Stimulated activated CD8-positive, alpha-beta memory T cell treated with anti-CD3 and anti-CD28 coated beads, Interleukin-12 subunit alpha, Interleukin-12 subunit beta, amount 100 ng/mL, for 24 hours (primary cell): Measurements from ENCODE around the gene PRAMEF12.
"Not testable (repeated sequence)": the region's sequence is repeated elsewhere in the genome, so short reads cannot be mapped to it uniquely, and the experiment has no call there.

Experiments
- DNase-seq: peaks from one replicate; pipeline ENCODE4 v3.0.0-alpha.2; 2020; ENCODE audit errors: extremely low read depth

The PRAMEF12 gene

DNA sequence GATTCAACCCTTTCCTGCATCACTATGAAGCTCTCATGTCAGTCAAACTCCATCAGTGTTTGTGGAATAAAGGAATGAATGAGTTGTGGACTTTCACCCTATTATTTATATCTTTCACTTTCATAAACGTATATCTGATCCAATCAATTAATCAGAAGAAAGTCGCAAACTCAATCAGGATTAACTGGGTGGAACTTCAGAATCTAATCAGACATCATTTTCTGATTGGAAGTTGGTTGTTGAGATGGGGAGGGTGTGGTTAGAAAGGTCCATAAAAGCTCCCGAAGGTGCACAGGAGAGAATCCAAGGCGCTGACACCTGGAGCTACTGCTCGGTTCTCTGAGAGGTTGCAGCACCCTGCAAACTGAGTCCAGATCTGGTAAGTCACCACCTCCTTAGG, at the start of gene PRAMEF12:
PRAMEF12 (plus strand) TSS at position 301 of the 400 bp plus-strand sequence. CDS start 1,130 bp downstream, outside the sequence.
- no peak for DNase-seq

DNA sequence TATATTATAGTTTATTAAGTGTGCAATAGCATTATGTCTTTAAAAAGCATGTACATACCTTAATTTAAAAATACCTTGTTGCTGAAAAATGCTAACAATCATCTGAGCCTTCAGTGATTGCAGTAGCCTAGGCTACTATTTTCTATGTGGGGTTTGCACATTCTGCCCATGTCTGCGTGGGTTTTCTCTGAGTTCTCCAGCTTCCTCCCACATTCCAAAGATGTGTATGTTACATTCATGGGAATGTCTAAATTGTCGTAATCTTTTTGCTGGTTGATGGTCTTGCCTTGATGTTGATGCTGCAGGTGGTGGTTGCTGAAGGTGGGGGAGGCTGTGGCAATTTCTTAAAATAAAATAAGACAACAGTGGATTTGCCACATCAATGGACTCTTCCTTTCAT, 45.1 kb upstream of the PRAMEF12 start:
- DNase-seq: no peak

DNA sequence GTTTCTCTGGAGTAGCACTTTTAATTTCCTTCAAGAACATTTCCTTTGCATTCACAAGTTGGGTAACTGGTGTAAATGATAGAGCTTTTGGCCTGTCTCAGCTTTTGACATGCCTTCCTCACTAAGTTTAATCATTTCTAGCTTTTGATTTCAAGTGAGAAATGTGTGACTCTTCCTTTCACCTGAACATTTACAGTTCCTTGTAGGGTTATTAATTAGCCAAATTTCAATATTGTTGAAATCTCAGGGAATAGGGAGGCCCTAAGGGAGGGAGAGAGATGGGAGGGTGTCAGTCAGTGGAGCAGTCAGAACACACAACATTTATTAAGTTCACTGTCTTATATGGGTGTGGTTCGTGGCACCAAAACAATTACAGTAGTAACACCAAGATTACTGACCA, 43.4 kb upstream of the PRAMEF12 start:
- DNase-seq: no peak

DNA sequence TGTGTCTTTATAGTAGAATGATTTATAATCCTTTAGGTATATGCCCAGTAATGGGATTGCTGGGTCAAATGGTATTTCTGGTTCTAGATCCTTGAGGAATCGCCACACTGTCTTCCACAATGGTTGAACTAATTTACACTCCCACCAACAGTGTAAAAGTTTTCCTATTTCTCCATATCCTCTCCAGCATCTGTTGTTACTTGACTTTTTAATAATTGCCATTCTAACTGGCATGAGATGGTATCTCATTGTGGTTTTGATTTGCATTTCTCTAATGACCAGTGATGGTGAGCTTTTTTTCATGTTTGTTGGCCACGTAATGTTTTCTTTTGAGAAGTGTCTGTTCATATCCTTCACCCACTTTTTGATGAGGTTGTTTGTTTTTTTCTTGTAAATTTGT, 42.5 kb upstream of the PRAMEF12 start:
- not testable (repeated sequence) for DNase-seq

DNA sequence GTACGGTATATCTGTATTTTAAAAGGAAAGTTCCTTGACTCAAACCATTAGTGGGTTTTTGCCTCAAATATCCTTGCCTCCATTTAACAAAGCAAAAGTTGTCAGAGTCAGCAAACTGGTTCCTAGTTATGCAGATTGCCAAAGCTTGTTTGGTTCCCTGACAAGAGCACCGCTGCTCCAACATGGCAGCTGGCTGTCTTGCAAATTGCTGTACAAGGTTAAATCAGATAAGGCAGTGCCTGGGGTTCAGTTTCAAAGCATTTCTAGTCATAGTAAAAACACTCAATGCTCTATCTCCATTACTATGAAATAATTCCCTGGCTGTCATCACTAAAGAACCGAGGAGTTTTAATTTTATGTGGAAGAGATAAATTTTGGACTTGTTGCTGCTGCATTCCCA, 38.9 kb upstream of the PRAMEF12 start:
- no peak for DNase-seq

DNA sequence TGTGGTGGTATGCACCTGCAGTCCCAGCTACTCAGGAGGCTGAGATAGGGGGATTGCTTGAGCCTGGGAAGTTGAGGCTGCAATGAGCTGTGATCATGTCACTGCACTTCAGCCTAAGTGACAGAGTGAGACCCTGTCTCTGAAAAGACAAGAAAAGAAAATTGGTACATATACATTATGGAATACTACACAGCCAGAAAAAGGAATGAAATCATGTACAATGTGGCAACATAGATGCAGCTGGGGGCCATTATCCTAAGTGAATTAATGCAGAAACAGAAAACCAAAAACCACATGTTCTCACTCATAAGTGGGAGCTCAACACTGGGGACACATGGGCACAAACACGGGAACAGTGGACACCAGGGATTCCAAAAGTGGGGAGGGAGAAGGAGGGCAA, 34.6 kb upstream of the PRAMEF12 start:
- no peak for DNase-seq

DNA sequence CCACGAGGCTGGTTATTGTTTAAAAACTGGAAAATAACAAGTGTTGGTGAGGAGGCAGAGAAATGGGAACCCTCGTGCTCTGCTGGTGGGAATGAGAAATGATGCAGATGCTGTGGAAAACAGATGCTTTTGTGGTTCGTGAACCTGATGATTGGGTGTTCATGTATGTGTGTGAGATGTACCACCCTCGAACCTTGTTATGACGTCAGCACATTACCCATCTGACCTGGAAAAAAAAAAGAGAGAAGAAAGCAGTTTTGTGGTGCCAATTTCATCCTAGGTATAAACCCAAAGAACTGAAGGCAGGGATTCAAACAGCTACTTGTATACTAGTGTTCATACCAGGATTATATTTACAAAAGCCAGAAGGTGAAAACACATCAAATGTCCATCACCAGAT, 33.9 kb upstream of the PRAMEF12 start:
- DNase-seq: no peak

DNA sequence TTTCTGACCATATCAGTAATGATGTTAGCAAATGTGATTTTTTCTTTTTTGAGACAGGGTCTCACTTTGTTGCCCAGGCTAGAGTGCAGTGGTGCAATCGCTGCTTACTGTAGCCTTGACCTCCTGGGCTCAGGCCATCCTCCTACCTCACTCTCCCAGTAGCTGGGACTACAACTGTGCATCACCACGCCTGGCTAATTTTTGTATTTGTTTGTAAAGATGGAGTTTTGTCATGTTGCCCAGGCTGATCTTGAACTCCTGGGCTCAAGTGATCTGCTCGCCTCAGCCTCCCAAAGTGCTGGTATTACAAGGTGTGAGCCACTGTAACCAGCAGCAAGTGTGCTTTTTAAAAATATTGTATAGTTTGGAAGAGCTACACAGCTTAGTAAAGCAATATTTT, 31.6 kb upstream of the PRAMEF12 start:
- DNase-seq: no peak

DNA sequence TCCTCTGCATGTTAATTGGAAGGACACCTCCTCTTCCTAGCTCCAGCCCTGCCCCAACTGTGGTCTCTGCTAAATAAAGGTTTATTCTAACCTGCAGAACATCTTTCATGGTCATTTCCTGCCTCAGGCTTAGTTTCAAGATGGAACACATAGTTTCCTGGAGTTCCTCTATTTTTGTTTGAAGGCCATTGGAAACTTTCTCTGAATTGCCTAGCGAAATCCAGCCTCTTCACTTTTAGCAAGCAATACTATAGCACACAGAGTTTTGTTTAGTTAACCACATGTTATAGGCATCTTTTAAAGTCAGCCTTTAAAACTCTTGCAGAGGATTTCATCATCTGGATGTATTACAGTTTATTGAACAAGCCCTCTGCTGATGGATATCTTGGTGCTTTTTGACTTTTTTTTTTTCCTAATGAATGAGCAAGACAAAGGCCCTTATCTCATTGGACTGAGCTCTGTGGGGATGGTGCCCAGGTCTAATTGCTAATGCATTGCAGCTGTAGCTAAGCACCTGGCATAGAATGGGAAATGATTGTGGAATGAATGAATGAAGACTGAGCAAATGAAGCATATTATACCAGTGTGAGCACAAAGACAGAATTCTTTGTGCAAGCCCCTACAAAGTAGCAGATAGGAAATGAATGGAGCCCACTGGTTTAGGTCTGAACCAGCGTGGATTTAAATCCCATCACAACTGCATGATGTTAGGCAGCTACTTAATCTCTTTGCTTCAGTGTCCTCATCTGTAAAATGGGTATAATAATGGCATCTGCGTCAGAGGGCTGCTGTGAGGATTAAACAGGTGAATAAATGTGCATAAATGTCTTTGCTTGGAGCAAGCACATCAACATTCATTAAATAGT, 28.2 kb upstream of the PRAMEF12 start:
- DNase-seq: no peak

DNA sequence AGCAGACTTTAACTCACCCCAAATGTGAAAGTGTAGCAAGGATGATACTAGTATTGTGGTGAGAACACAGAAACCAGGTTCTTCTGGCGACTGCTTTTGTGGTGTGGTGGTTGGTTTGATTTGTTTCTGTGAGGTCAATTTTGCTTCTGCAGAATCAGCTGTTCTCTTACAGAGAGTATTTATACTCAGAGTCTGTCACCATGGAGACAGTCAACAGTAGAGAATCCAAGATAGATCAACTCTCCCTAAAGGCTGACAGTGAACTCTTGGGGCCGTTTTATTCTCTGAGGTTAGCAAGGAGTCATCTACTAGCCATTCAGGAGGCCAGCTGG, 27.6 kb upstream of the PRAMEF12 start, which contains the start of gene CFAP107:
CFAP107 (plus strand) TSS at position 209 of the 332 bp plus-strand sequence. CDS start 231 bp downstream, outside the sequence.
- no peak for DNase-seq

DNA sequence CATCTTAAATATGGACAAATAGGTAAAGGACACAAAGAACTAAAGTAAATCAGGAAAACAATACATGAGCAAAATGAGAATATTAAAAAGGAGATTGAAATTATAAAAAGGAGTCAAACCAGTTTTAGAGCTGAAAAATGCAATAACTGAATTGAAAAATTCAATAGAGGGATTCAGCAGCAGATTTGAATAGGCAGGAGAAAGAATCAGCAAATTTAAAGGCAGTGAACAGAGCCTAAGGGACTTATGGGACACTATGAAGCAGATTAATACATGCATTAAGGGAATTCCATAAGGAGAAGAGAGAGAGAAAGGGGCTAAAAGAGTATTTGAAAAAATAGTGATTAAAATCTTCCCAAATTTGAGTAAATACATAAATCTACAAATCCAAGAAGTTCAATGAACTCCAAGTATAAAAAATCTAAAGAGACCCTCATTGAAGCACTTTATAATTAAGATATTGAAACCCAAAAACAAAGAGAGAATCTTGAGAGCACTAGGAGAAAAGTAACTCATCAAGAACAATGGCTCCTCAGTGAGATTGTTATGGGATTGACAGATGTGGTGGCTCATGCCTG, 24.7 kb upstream of the PRAMEF12 start:
- no peak for DNase-seq

DNA sequence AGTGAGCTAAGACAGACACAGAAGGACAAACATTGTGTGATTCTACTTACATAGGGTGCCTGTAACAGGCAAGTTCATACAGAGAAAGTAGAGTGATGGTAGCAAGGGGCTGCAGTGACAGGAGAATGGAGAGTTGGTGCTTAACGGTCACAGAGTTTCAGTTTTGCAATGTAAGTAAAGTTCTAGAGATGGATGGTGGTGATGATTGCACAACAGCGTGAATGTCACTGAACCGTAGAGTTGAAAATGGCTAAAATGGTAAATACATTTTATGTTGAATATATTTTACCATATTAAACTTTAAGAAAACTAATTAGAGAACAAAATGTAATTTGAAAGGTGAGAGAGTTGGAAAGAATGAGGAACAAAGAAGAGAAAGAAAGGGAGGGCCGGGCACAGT, 18.8 kb upstream of the PRAMEF12 start:
- no peak for DNase-seq

DNA sequence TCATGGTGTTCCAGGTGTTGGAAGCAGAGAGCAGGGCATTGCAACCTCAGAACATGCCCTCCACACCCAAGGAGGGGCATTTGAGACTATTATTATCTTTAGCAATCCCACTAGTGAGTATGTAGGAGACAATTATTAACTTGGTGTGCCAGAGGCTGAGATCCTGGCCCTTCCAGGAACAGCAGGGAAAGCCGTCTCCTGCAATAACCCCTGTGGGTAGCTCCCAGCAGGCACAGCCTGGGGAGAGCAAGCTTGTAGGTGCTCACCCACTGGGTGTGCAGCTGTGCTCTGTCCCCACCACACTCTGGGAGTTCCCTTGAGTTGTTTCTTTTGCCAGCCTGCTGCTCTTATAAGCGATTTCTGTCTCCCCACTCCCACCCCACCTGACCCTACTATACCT, 17.3 kb upstream of the PRAMEF12 start:
- no peak for DNase-seq

DNA sequence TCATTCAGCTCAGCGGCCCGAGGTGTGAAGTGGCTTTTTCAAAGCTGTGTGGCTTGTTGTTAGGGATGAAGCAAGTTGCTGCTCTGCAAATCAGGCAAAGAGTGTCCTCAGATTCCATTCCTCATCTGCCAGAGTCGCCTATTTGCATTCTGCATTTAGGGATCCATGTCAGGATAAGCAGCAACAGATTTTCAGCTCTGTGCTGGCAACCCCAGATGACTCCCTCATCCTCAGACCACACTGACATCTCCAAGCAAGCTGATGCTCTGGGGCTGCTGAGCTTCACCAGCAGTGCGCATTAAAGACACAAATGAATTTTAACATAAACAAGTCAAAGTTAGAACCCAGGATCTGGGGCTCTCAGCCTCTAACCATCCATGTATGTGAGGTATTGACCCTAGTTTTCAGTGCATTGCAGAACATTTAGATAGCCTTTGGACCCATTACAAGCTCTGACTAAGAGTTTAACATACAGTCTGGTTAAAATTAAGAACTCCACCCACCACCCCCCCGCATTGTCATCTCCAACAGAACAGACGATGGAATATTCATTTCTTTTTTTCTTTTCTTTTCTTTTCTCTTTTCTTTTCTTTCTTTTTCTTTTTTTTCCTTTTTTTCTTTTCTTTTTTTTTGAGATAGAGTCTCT, 16.6 kb upstream of the PRAMEF12 start:
- DNase-seq: no peak

DNA sequence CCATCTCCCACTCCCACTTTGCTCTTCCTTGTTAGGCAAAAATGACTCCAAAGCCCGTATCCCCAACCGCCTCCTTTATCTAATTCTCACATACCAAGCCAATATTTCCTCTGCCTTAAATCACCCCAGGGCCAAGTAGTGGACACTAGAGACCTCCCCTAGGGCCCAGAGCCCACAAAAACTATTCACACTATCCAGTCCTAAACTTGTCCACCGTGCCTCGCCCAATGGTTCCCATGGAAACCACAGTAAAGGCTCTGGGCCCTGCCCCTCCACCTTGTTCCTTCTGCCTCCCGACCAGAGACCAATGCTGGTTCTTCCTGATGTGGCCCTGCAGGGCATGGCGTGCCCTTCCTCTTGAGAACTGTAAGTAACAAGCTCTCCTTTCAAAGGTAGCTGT, 15.7 kb upstream of the PRAMEF12 start:
- no peak for DNase-seq

DNA sequence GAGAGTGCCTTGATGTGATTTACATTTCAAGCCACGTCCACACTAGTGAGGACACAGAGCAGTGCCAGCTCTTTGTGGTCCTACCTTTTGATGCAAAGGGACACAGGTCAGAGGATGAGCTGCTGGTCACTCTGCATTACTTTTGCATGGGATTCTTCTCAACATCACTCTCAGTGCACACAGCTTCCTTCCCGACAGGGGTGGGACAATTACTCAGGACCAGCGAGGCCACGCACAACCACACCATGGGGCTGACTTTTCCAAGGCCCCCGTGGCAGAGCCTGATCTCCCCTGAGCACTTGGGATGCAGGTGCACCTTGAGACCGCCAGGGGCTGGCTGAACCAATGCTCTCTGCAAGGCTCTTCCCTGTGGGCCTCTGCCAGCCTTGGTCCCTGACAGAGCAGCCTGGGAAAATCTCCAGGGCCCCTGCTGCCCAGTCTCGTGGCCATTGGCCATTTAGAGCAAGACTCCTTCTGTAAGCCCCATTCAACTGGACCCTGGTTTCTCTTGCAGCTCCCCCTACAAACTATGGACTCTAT, 13.2 kb upstream of the PRAMEF12 start:
- DNase-seq: no peak

DNA sequence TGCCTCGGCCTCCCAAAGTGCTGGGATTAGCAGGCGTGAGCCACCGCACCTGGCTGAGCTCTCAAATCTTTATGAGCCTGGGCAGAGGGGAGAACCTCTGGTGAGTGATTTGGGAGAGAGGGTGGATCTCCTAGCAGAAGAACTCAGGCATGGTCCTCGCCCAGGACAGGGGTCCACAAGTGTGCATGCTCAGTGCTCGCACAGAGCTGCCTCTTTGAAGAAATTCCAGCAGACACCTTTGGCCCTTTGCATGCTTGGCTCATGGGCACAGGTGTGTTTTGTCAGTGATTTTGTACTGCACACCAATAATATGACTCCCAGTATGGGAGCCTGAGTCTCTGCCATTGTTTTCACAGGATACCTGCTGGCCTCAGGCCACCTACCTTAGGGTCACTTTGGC, 11.8 kb upstream of the PRAMEF12 start:
- DNase-seq: no peak

DNA sequence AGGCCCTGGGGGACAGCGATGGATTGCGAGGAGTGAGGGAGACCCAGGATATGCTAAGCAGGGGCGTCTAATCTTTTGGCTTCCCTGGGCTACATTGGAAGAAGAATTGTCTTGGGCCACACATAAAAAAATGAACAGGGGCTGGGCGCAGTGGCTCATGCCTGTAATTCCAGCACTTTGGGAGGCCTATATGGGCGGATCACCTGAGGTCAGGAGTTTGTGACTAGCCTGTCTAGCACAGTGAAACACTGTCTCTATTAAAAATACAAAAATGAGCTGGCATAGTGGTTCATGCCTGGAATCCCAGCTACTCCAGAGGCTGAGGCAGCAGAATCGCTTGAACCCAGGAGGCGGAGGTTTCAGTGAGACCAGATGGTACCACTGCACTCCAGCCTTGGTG, 10.8 kb upstream of the PRAMEF12 start:
- no peak for DNase-seq

DNA sequence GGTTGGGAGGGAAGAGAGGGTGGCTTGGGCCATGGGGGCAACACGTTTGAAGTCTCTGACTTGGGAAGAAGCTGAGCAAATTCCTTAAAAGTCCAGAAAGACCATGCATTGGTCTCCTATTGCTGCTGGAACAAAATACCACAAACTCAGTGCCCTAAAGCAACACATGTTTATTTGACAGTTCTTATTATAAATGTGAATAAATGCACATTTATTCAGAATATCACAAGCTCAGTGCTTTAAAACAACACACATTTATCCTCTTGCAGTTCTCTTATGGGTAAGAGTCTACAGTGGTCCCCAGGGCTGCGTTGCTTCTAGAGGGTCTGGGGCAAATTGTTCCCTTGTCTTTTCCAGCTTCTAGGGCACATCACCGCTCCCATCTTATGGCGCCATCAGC, 10.1 kb upstream of the PRAMEF12 start:
- no peak for DNase-seq

DNA sequence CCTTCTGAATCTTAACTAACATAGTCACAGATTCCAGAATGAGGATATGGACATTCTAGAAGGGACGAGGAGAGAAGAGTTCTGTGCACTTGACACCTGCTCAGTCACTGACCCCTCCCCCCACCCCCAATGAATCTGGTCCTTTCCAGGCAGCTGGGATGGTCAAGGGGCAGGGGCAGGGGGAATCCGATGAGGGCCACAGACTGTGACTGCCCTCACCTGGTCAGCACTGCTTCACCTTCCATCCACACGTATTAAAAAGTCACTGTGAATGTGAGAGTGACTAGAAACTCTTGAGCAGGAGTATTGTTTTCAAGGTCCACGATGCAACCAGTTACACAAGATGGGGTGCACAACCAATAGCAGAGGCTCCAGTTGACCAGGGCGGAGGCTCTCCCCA, 9.5 kb upstream of the PRAMEF12 start:
- no peak for DNase-seq

DNA sequence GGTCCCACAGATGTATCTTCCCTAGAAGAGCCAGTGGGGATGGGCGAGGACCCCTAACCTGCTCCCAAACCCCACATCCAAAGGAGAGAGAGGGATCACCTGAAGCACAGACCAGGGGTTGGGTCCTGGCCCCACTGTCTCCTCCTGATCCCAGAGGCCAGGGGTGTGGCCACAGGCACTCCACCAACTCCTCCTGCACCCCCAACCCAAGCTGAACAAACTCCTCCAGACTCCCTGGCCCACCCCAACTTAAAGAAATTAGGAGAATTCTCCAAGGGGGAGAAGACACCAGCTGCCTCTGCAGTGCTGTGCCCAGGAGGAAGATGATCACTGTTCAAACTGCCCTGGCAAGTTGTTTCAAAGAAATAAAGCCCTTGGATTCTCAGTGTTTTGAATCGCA, 4.5 kb upstream of the PRAMEF12 start:
- no peak for DNase-seq

DNA sequence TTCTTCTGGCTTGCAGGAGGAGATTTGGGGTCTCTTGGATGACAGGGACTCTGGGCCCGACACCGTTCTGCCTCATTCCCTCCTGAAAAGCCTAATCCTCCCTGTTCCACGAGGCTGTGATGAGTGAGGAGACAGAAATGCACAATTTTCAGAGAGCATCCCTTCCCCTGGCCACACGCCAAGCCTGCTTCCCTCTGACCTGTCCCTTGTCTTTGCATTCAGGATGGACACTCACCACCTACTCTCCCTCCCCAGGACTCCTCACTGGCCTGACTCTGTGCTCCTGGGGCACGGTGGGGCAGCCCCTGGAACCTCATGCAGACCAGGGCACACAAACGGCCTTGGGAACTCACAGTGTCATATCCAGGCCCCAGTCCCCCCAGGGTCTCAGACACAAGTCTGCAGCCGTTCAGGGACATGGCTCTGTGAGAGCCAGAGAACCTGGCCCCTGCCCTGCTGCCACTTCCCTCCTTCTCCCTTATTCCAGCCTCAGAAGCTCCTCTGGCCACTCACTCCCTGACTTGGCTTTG, 3.5 kb upstream of the PRAMEF12 start:
- DNase-seq: no peak

DNA sequence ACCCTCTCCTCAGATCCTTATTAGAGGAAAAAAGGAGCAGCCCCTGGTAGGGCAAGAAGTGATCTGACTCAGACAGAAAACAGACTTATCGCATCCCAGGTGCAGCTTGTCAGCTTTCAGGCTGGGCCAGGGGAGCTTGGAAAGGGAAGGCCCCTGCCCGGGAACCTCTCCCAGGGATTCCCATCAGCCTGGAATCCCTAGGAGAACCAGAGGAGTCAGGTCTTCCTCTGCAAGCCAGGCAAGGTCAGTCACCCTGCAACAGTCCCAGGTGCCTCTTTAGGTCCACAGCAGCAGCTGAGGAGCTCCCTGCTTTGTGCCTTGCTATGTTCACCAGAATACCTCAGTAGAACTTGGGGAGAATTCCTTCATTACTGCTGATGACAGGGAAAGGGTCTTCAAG, 2.9 kb upstream of the PRAMEF12 start:
- DNase-seq: no peak
